HEK293 (cell line): ENCODE measurements around the gene TESK1.

ENCODE experiments used
- CTCF ChIA-PET: fragments of 350-600 bp; formaldehyde crosslinking; extraction: SDS; loops from one replicate; lab custom pipeline; 2021; ENCODE audit warnings: antibody characterized with exemption; lab: Yijun Ruan, JAX
- POLR2A ChIA-PET: fragments of 300-600 bp; formaldehyde crosslinking; extraction: SDS; loops from one replicate; lab custom pipeline; 2020; ENCODE audit warnings: antibody characterized with exemption, inconsistent platforms; lab: Yijun Ruan, JAX
- H3K27ac ChIP-seq: fragments of 200-500 bp; sonication (Bioruptor generic); 2 replicates; pipeline ENCODE4 v1.5.1; 2014; ENCODE audit warnings: low read depth, low read length, control low read depth, inconsistent platforms; ENCODE audit errors: extremely low read depth
- H3K36me3 ChIP-seq, 2 experiments: fragments of 200-500 bp in 1 of 2; sonication (Bioruptor generic) in 1 of 2; 1 replicate in 1 of 2; 2 replicates in 1 of 2; pipeline ENCODE4 v1.5.1; 2014 to 2017; ENCODE audit warnings: inconsistent platforms in 2 of 2, low read length in 2 of 2; ENCODE audit not compliant: control insufficient read depth in 2 of 2, insufficient read depth in 1 of 2
- H3K4me1 ChIP-seq: fragments of 200-500 bp; sonication (Bioruptor generic); 2 replicates; pipeline ENCODE4 v1.5.1; 2014; ENCODE audit warnings: mild to moderate bottlenecking, low read length, inconsistent platforms; ENCODE audit not compliant: control insufficient read depth, insufficient read depth
- H3K4me3 ChIP-seq: 2 replicates; pipeline ENCODE4 v1.5.1; 2011; ENCODE audit warnings: low read depth, mild to moderate bottlenecking, control low read depth, low read length, moderate library complexity
- H3K9me3 ChIP-seq: fragments of 200-500 bp; sonication (Bioruptor generic); 2 replicates; pipeline ENCODE4 v1.5.1; 2014; ENCODE audit warnings: low read depth, low read length, inconsistent platforms; ENCODE audit not compliant: control insufficient read depth, insufficient read depth
- EGR2 ChIP-seq: fragments of 450-650 bp; formaldehyde crosslinking; IDR thresholded peaks from 2 replicates; pipeline ENCODE4 v1.5.1; 2016; ENCODE audit warnings: low read depth, missing biosample characterization, missing genetic modification characterization
- SP7 ChIP-seq: fragments of 450-650 bp; formaldehyde crosslinking; IDR thresholded peaks from 2 replicates; pipeline ENCODE4 v1.5.1; 2016; ENCODE audit warnings: missing biosample characterization, missing genetic modification characterization
- ZBTB20 ChIP-seq: fragments of 450-650 bp; formaldehyde crosslinking; IDR thresholded peaks from 2 replicates; pipeline ENCODE4 v1.5.1; 2016; ENCODE audit warnings: missing biosample characterization, missing genetic modification characterization
- ZFP69B ChIP-seq: fragments of 450-650 bp; formaldehyde crosslinking; IDR thresholded peaks from 2 replicates; pipeline ENCODE4 v1.5.1; 2016; ENCODE audit warnings: missing biosample characterization, missing genetic modification characterization
- ZNF292 ChIP-seq: fragments of 450-650 bp; formaldehyde crosslinking; IDR thresholded peaks from 2 replicates; pipeline ENCODE4 v1.5.1; 2016; ENCODE audit warnings: low read depth, missing biosample characterization, missing genetic modification characterization, borderline replicate concordance
- ZNF311 ChIP-seq: fragments of 450-650 bp; formaldehyde crosslinking; IDR thresholded peaks from 2 replicates; pipeline ENCODE4 v1.5.1; 2017; ENCODE audit warnings: missing biosample characterization, missing genetic modification characterization, borderline replicate concordance
- ZNF335 ChIP-seq: fragments of 450-650 bp; formaldehyde crosslinking; conservative IDR thresholded peaks from 2 replicates; pipeline ENCODE4 v1.5.1; 2016; ENCODE audit warnings: missing biosample characterization, missing genetic modification characterization
- ZNF37A ChIP-seq: fragments of 450-650 bp; IDR thresholded peaks from 2 replicates; pipeline ENCODE4 v1.5.1; 2018; ENCODE audit warnings: missing biosample characterization, missing genetic modification characterization
- ZNF510 ChIP-seq: fragments of 450-650 bp; formaldehyde crosslinking; IDR thresholded peaks from 2 replicates; pipeline ENCODE4 v1.5.1; 2018; ENCODE audit warnings: mild to moderate bottlenecking, missing genetic modification characterization, missing biosample characterization; ENCODE audit not compliant: insufficient replicate concordance
- ZNF785 ChIP-seq: fragments of 450-650 bp; formaldehyde crosslinking; IDR thresholded peaks from 2 replicates; pipeline ENCODE4 v1.5.1; 2016; ENCODE audit warnings: missing biosample characterization, missing genetic modification characterization
- ZNF791 ChIP-seq: fragments of 450-650 bp; formaldehyde crosslinking; IDR thresholded peaks from 2 replicates; pipeline ENCODE4 v1.5.1; 2016; ENCODE audit warnings: missing biosample characterization, missing genetic modification characterization
- ZNF792 ChIP-seq: fragments of 450-650 bp; formaldehyde crosslinking; IDR thresholded peaks from 2 replicates; pipeline ENCODE4 v1.5.1; 2016; ENCODE audit warnings: missing biosample characterization, missing genetic modification characterization
- TF ChIP-seq, protein P1 (sequence below): fragments of 450-650 bp; formaldehyde crosslinking; IDR thresholded peaks from 2 replicates; pipeline ENCODE4 v1.5.1; 2017; ENCODE audit warnings: missing biosample characterization, missing genetic modification characterization
- TF ChIP-seq, protein P2 (sequence below): fragments of 450-650 bp; formaldehyde crosslinking; IDR thresholded peaks from 2 replicates; pipeline ENCODE4 v1.5.1; 2016; ENCODE audit warnings: missing biosample characterization, missing genetic modification characterization
- TF ChIP-seq, protein P3 (sequence below): fragments of 450-650 bp; formaldehyde crosslinking; IDR thresholded peaks from 2 replicates; pipeline ENCODE4 v1.5.1; 2016; ENCODE audit warnings: missing biosample characterization, missing genetic modification characterization
- TF ChIP-seq, protein P4 (sequence below): fragments of 450-650 bp; formaldehyde crosslinking; IDR thresholded peaks from 2 replicates; pipeline ENCODE4 v1.5.1; 2016; ENCODE audit warnings: missing biosample characterization, missing genetic modification characterization
- TF ChIP-seq, protein P5 (sequence below): fragments of 450-650 bp; formaldehyde crosslinking; IDR thresholded peaks from 2 replicates; pipeline ENCODE4 v1.5.1; 2017; ENCODE audit warnings: missing biosample characterization, missing genetic modification characterization
- TF ChIP-seq, protein P6 (sequence below): fragments of 450-650 bp; formaldehyde crosslinking; IDR thresholded peaks from 2 replicates; pipeline ENCODE4 v1.5.1; 2016; ENCODE audit warnings: missing biosample characterization, missing genetic modification characterization
- TF ChIP-seq, protein P7 (sequence below): fragments of 450-650 bp; formaldehyde crosslinking; IDR thresholded peaks from 2 replicates; pipeline ENCODE4 v1.5.1; 2016; ENCODE audit warnings: missing biosample characterization, missing genetic modification characterization

Gene TESK1

DNA sequence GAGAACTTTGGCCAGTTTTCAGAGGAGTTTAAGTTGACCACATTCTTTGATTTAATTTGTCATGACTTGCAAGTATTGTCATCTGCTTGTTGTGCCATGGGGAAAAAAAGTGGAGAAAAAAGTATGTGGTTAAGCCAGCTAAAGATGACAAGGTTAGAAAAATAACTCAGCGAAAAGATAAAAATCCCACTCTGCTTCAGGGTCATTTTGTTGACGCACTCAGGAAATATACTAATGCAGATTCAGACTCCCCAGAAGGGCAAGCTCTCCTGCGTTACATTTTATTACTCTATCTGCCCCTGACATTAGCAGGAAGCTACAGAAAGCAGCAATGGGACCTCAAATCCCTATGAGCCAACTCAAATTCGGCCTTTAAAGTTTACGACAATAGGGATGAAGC, 27.6 kb upstream of the TESK1 start (continued):
- TF ChIP-seq, protein P1, sequence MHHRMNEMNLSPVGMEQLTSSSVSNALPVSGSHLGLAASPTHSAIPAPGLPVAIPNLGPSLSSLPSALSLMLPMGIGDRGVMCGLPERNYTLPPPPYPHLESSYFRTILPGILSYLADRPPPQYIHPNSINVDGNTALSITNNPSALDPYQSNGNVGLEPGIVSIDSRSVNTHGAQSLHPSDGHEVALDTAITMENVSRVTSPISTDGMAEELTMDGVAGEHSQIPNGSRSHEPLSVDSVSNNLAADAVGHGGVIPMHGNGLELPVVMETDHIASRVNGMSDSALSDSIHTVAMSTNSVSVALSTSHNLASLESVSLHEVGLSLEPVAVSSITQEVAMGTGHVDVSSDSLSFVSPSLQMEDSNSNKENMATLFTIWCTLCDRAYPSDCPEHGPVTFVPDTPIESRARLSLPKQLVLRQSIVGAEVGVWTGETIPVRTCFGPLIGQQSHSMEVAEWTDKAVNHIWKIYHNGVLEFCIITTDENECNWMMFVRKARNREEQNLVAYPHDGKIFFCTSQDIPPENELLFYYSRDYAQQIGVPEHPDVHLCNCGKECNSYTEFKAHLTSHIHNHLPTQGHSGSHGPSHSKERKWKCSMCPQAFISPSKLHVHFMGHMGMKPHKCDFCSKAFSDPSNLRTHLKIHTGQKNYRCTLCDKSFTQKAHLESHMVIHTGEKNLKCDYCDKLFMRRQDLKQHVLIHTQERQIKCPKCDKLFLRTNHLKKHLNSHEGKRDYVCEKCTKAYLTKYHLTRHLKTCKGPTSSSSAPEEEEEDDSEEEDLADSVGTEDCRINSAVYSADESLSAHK (tag by site-specific recombination): no peak
- TF ChIP-seq ZFP69B (tag by site-specific recombination) (no peak), ZNF37A (no peak), ZNF785 (tag by site-specific recombination) (no peak), ZNF292 (tag by site-specific recombination) (no peak)
- TF ChIP-seq, protein P2, sequence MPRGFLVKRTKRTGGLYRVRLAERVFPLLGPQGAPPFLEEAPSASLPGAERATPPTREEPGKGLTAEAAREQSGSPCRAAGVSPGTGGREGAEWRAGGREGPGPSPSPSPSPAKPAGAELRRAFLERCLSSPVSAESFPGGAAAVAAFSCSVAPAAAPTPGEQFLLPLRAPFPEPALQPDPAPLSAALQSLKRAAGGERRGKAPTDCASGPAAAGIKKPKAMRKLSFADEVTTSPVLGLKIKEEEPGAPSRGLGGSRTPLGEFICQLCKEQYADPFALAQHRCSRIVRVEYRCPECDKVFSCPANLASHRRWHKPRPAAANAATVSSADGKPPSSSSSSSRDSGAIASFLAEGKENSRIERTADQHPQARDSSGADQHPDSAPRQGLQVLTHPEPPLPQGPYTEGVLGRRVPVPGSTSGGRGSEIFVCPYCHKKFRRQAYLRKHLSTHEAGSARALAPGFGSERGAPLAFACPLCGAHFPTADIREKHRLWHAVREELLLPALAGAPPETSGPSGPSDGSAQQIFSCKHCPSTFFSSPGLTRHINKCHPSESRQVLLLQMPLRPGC (tag by site-specific recombination): no peak
- TF ChIP-seq, protein P3, sequence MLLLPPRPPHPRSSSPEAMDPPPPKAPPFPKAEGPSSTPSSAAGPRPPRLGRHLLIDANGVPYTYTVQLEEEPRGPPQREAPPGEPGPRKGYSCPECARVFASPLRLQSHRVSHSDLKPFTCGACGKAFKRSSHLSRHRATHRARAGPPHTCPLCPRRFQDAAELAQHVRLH (tag by site-specific recombination): no peak

DNA sequence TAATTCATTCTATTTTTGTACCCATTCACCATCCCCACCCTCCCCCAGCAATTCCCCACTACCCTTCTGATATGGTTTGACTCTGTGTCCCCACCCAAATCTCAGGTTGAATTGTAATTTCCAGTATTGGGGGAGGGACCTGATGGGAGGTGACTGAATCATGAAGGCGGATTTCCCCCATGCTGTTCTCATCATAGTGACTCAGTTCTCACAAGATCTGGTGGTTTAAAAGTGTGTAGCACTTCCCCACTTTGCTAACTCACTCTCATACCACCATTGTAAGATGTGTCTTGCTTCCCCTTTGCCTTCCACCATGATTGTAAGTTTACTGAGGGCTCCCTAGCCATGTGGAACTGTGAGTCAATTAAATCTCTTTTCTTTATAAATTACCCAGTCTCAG, 25.9 kb upstream of the TESK1 start:
- H3K4me1 ChIP-seq: no peaks in the 10 kb centered on the region
- no peak overlapping the region for H3K4me3 ChIP-seq
- no peaks in the 10 kb centered on the region for H3K9me3 ChIP-seq
- H3K36me3 ChIP-seq: no peaks in the 10 kb centered on the region
- ChIA-PET POLR2A (no interaction called here), CTCF (interaction anchor here (0.8 to 1.4 kb wide), 3 partner anchors 21 to 26 kb away, joined by 3 to 8 read pairs (median 4); no protein-coding TSS in a partner anchor)
- H3K27ac ChIP-seq: no peak overlapping the region
- TF ChIP-seq, protein P4, sequence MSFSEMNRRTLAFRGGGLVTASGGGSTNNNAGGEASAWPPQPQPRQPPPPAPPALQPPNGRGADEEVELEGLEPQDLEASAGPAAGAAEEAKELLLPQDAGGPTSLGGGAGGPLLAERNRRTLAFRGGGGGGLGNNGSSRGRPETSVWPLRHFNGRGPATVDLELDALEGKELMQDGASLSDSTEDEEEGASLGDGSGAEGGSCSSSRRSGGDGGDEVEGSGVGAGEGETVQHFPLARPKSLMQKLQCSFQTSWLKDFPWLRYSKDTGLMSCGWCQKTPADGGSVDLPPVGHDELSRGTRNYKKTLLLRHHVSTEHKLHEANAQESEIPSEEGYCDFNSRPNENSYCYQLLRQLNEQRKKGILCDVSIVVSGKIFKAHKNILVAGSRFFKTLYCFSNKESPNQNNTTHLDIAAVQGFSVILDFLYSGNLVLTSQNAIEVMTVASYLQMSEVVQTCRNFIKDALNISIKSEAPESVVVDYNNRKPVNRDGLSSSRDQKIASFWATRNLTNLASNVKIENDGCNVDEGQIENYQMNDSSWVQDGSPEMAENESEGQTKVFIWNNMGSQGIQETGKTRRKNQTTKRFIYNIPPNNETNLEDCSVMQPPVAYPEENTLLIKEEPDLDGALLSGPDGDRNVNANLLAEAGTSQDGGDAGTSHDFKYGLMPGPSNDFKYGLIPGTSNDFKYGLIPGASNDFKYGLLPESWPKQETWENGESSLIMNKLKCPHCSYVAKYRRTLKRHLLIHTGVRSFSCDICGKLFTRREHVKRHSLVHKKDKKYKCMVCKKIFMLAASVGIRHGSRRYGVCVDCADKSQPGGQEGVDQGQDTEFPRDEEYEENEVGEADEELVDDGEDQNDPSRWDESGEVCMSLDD (tag by site-specific recombination): no peak
- TF ChIP-seq ZNF311: no peak
- no peak for TF ChIP-seq SP7
- TF ChIP-seq ZNF335 (tag by site-specific recombination): no peak
- TF ChIP-seq, protein P5, sequence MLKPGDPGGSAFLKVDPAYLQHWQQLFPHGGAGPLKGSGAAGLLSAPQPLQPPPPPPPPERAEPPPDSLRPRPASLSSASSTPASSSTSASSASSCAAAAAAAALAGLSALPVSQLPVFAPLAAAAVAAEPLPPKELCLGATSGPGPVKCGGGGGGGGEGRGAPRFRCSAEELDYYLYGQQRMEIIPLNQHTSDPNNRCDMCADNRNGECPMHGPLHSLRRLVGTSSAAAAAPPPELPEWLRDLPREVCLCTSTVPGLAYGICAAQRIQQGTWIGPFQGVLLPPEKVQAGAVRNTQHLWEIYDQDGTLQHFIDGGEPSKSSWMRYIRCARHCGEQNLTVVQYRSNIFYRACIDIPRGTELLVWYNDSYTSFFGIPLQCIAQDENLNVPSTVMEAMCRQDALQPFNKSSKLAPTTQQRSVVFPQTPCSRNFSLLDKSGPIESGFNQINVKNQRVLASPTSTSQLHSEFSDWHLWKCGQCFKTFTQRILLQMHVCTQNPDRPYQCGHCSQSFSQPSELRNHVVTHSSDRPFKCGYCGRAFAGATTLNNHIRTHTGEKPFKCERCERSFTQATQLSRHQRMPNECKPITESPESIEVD (tag by site-specific recombination): no peak
- TF ChIP-seq ZNF792 (tag by site-specific recombination): no peak
- TF ChIP-seq, protein P6, sequence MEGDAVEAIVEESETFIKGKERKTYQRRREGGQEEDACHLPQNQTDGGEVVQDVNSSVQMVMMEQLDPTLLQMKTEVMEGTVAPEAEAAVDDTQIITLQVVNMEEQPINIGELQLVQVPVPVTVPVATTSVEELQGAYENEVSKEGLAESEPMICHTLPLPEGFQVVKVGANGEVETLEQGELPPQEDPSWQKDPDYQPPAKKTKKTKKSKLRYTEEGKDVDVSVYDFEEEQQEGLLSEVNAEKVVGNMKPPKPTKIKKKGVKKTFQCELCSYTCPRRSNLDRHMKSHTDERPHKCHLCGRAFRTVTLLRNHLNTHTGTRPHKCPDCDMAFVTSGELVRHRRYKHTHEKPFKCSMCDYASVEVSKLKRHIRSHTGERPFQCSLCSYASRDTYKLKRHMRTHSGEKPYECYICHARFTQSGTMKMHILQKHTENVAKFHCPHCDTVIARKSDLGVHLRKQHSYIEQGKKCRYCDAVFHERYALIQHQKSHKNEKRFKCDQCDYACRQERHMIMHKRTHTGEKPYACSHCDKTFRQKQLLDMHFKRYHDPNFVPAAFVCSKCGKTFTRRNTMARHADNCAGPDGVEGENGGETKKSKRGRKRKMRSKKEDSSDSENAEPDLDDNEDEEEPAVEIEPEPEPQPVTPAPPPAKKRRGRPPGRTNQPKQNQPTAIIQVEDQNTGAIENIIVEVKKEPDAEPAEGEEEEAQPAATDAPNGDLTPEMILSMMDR (tag by site-specific recombination): no peak
- TF ChIP-seq, protein P7, sequence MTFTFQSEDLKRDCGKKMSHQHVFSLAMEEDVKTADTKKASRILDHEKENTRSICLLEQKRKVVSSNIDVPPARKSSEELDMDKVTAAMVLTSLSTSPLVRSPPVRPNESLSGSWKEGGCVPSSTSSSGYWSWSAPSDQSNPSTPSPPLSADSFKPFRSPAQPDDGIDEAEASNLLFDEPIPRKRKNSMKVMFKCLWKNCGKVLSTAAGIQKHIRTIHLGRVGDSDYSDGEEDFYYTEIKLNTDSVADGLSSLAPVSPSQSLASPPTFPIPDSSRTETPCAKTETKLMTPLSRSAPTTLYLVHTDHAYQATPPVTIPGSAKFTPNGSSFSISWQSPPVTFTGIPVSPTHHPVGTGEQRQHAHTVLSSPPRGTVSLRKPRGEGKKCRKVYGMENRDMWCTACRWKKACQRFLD (tag by site-specific recombination): no peak
- TF ChIP-seq ZNF791 (tag by site-specific recombination): no peak
- no peak for TF ChIP-seq EGR2 (tag by site-specific recombination)
- no peak for TF ChIP-seq ZNF510 (tag by site-specific recombination)
- TF ChIP-seq ZBTB20: no peak
